Loucy (cell line): ENCODE results near the gene GLYATL2.

ENCODE experiments used
- EZH2phosphoT487 ChIP-seq: fragments of 200-600 bp; IDR thresholded peaks from 2 replicates; pipeline ENCODE4 v1.6.1; 2018; ENCODE audit warnings: antibody characterized with exemption, mild to moderate bottlenecking, moderate library complexity, borderline replicate concordance
- TF ChIP-seq, protein P1 (sequence below): fragments of 200-600 bp; sonication (generic); conservative IDR thresholded peaks from 2 replicates; pipeline ENCODE4 v1.5.1; 2014; ENCODE audit warnings: mild to moderate bottlenecking, antibody characterized with exemption, low read length

DNA sequence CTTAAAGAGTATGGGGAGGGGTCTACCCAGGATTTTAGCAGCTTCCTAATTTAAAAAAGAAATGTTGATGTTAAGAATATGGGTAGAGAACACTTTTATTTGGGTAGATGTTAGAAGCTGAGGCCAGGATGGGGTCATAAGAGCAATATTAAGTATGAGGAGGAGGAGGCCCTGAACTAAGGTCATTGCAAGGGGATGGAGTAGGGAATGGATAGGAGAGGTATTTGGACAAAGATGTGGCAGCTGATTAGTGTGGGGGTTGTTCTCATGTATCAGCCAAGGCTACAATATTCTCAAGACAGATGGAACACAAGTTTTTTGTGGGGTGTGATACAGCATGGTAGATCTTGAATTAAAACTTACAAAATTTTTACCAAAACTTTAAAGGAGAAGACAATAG lies 35.7 kb upstream of the GLYATL2 start:
- TF ChIP-seq, protein P1, sequence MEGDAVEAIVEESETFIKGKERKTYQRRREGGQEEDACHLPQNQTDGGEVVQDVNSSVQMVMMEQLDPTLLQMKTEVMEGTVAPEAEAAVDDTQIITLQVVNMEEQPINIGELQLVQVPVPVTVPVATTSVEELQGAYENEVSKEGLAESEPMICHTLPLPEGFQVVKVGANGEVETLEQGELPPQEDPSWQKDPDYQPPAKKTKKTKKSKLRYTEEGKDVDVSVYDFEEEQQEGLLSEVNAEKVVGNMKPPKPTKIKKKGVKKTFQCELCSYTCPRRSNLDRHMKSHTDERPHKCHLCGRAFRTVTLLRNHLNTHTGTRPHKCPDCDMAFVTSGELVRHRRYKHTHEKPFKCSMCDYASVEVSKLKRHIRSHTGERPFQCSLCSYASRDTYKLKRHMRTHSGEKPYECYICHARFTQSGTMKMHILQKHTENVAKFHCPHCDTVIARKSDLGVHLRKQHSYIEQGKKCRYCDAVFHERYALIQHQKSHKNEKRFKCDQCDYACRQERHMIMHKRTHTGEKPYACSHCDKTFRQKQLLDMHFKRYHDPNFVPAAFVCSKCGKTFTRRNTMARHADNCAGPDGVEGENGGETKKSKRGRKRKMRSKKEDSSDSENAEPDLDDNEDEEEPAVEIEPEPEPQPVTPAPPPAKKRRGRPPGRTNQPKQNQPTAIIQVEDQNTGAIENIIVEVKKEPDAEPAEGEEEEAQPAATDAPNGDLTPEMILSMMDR = no peak
- TF ChIP-seq EZH2phosphoT487 = no peak
